Fibroblast of villous mesenchyme (primary cell): ENCODE data around the gene HSCB. TPM values are rescaled to one million over a fixed set of nuclear protein-coding genes. Genes with fewer than 3 reads are reported as not detected.
A peak's percentile ranks its signal among the peaks of the same experiment; 100 is the strongest.
"Not testable (repeated sequence)": the region's sequence is repeated elsewhere in the genome, so short reads cannot be mapped to it uniquely, and the experiment has no call there.

ENCODE experiments used
- DNase-seq: peaks from one replicate; pipeline ENCODE4 v3.0.0-alpha.2; 2010; ENCODE audit warnings: low read depth
- H3K4me3 ChIP-seq: 2 replicates; pipeline ENCODE4 v1.5.1; 2011; ENCODE audit warnings: low read depth, mild to moderate bottlenecking, low read length
- CTCF ChIP-seq: IDR thresholded peaks from 2 replicates; pipeline ENCODE4 v1.5.1; 2012; ENCODE audit warnings: low read depth, mild to moderate bottlenecking, low read length; ENCODE audit not compliant: insufficient read depth
- total RNA-seq: library from RNA; depleted of rRNA; stranded (reverse); fragments of >200 nt; gene quantifications from 2 replicates; pipeline ENCODE4 v1.2.3, GENCODE V29; 2012

The HSCB gene
- total RNA-seq, 1 donor = 11.2 TPM

- no peak for TF ChIP-seq CTCF
- H3K4me3 ChIP-seq = no peak overlapping the region
- no peak for DNase-seq
These were observed 4.1 kb upstream of the HSCB start for GRCh38 chr22:28737701-28738100.

- DNase-seq, H3K4me3 ChIP-seq: not testable (repeated sequence)
These were observed 3.0 kb upstream of the HSCB start for GRCh38 chr22:28738876-28739275.

DNA sequence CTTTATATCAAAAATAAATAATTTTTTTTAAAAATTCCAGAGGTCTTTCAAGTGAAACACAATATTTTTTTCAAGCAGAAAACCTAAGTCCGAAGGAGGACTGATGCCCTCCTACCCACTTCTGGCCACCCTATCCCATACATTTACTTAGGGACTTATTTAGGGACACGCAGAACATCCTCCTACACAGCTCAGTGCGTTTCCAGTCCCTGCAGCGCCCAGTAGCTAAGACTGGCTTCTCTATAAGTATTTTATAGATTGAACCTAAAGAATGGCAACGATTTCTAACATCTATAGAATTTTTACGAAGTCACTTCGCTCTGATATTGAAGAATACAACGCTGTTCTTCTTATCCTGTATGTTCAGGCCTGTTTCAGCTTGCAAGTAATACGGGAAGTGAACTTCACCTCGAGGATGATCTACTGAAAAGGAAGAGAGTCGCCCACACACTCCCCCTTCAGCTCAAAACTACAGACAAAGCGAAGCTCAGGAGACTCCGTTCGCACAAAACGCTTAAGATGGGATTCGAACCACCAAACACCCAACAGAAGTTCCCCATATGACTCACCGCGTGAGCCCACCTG, 547 bp upstream of the HSCB start:
- peak overlapping the region; percentile 77 for H3K4me3 ChIP-seq
- no peak for DNase-seq
- no peak for TF ChIP-seq CTCF

DNA sequence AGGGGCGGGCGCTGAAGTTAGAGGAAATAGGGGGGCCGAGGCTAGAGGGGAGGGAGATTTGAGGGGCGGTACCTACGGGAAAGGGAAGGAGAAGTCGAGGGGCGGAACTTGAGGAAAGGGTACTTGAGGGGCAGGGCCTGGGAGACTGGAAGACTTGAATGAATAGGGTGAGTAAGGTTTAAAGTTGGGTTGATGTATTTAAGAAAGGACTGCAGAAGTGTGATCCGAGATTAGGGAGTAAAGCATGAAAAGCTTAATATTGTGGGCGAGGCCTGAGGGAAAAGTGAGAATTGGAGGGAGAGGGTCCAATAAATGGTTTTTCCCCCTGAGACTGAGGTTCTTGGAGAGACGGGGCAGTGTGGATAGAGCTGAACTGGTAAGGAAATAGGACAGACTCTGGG, 723 bp downstream of the HSCB start:
- no peak for TF ChIP-seq CTCF
- DNase-seq = no peak
- H3K4me3 ChIP-seq = peak overlapping the region; percentile 77

GRCh38 chr22:28743852-28744251, 2.0 kb downstream of the HSCB start:
- no peak overlapping the region for H3K4me3 ChIP-seq
- no peak for DNase-seq
- TF ChIP-seq CTCF = no peak

DNA sequence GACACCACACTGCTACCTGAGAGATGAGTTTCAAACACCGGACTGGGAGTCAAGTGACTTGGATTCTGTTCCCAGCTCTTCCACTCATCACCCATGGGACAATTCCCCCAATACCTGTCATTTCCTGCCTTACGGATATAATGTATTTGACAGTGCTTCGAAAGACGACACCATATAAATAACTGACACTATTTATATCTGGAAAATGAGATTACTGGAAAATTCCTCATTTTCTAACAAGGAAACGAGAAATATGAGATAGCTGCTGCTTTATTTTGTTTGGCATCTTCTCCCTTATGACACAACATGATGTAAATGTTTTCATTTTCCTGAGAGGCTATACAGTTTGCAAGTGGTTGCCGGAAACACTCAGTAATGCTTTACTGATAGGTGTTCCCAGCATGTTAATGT, 8.6 kb downstream of the HSCB start:
- peak; percentile 41 for DNase-seq
- TF ChIP-seq CTCF = no peak
- H3K4me3 ChIP-seq = no peak overlapping the region

GRCh38 chr22:28754512-28754911, 12.7 kb downstream of the HSCB start:
- not testable (repeated sequence) for H3K4me3 ChIP-seq, DNase-seq

GRCh38 chr22:28759861-28760560, 18.2 kb downstream of the HSCB start:
- no peak overlapping the region for H3K4me3 ChIP-seq
- TF ChIP-seq CTCF = no peak
- peak; percentile 59 for DNase-seq
